ENCODE data around the gene WDTC1.

- TF ChIP-seq CTCF (IDR thresholded peaks at IDR 0.05) (no peak), POLR2AphosphoS5 (IDR thresholded peaks at IDR 0.05) (no peak), EP300 (IDR thresholded peaks at IDR 0.05; ENCODE audit: low read depth) (no peak), POLR2A (IDR thresholded peaks at IDR 0.05) (no peak)
Observed at GRCh38 chr1:27346991-27347624, 112.7 kb downstream of the WDTC1 start.
